HL-60 (cell line): ENCODE data around the gene RNF141.

Source experiments
- GABPA ChIP-seq: IDR thresholded peaks from 2 replicates; pipeline ENCODE4 v1.6.1; 2012; ENCODE audit warnings: low read depth
- POLR2AphosphoS5 ChIP-seq: IDR thresholded peaks from 2 replicates; pipeline ENCODE4 v1.6.1; 2012; ENCODE audit warnings: low read depth
- SPI1 ChIP-seq: IDR thresholded peaks from 2 replicates; pipeline ENCODE4 v1.6.1; 2012; ENCODE audit warnings: low read depth, mild to moderate bottlenecking, borderline replicate concordance
- TF ChIP-seq, protein P1 (sequence below): IDR thresholded peaks from one replicate; pipeline ENCODE4 v1.5.1; 2011; ENCODE audit warnings: low read length, control low read depth, inconsistent platforms; ENCODE audit not compliant: insufficient read depth
- TF ChIP-seq, protein P2 (sequence below): IDR thresholded peaks from 2 replicates; pipeline ENCODE4 v1.6.1; 2012; ENCODE audit warnings: low read depth; ENCODE audit not compliant: insufficient replicate concordance

DNA sequence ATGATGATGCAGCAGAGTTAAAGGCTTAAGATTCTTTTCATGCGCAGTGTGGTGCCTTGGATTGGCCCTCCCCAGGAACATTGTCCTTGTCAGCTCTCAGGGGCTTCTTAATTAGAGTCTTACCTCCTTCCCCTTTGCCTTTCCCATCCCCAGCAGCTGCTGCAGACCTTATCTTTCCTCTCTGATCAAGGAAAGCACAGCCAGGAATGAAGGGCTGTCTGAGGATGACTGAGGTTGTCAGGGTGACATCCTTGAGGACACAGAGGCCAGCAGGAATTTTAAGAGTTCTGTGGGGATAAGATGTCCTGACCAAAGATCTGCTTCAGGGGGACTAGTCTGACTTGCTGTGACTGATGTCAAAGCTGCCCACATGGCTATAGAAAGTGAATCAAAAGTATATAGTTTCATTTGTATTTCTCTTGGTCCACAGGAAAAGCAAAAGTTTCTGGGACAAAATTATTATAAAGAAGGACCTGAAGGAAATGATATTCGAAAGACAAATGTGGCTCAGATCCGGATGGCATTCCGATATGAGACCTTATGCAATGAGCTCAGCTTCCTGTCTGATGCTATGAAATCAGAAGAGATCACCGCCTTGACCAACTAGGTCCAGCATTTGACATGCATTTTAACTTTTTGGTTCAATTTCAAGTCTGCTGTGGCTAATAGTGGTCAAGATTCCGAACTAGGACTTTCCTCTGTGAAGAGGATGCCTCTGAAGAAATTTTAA lies 35.5 kb downstream of the RNF141 start:
- TF ChIP-seq, protein P1, sequence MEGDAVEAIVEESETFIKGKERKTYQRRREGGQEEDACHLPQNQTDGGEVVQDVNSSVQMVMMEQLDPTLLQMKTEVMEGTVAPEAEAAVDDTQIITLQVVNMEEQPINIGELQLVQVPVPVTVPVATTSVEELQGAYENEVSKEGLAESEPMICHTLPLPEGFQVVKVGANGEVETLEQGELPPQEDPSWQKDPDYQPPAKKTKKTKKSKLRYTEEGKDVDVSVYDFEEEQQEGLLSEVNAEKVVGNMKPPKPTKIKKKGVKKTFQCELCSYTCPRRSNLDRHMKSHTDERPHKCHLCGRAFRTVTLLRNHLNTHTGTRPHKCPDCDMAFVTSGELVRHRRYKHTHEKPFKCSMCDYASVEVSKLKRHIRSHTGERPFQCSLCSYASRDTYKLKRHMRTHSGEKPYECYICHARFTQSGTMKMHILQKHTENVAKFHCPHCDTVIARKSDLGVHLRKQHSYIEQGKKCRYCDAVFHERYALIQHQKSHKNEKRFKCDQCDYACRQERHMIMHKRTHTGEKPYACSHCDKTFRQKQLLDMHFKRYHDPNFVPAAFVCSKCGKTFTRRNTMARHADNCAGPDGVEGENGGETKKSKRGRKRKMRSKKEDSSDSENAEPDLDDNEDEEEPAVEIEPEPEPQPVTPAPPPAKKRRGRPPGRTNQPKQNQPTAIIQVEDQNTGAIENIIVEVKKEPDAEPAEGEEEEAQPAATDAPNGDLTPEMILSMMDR = no peak
- TF ChIP-seq POLR2AphosphoS5 (no peak), GABPA (no peak), SPI1 (no peak)
- TF ChIP-seq, protein P2, sequence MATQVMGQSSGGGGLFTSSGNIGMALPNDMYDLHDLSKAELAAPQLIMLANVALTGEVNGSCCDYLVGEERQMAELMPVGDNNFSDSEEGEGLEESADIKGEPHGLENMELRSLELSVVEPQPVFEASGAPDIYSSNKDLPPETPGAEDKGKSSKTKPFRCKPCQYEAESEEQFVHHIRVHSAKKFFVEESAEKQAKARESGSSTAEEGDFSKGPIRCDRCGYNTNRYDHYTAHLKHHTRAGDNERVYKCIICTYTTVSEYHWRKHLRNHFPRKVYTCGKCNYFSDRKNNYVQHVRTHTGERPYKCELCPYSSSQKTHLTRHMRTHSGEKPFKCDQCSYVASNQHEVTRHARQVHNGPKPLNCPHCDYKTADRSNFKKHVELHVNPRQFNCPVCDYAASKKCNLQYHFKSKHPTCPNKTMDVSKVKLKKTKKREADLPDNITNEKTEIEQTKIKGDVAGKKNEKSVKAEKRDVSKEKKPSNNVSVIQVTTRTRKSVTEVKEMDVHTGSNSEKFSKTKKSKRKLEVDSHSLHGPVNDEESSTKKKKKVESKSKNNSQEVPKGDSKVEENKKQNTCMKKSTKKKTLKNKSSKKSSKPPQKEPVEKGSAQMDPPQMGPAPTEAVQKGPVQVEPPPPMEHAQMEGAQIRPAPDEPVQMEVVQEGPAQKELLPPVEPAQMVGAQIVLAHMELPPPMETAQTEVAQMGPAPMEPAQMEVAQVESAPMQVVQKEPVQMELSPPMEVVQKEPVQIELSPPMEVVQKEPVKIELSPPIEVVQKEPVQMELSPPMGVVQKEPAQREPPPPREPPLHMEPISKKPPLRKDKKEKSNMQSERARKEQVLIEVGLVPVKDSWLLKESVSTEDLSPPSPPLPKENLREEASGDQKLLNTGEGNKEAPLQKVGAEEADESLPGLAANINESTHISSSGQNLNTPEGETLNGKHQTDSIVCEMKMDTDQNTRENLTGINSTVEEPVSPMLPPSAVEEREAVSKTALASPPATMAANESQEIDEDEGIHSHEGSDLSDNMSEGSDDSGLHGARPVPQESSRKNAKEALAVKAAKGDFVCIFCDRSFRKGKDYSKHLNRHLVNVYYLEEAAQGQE = no peak
